GM18507 (cell line): ENCODE measurements around the gene C16orf95.
"Not testable (repeated sequence)": the region's sequence is repeated elsewhere in the genome, so short reads cannot be mapped to it uniquely, and the experiment has no call there.

Source experiments
- DNase-seq: peaks from one replicate; pipeline ENCODE4 v3.0.0; 2011; ENCODE audit warnings: low read depth; ENCODE audit not compliant: insufficient read length; ENCODE audit errors: extremely low spot score
- FAIRE-seq: peaks from 2 replicates; lab custom pipeline; 2011; peaks lifted over from hg19 to GRCh38; lab: Jason Lieb, UNC

C16orf95 gene

DNA sequence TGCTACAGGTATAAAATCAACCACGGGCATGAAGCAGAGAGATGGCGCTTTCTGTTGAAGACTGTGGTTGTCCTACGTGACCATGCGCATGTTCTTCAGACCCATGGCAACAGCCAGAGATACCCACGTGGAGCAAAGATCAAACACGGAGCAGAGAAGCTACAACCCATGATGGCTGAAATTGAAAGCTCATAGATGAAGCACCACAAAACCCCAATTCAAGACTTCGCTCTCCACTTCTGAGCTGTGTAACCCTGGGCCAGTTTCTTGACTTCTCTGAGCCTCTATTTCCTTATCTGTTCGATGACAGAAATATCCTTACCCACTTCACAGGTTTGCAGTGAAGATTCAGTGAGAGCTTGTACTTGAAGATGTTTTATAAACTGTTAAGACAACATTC lies 49.6 kb downstream of the C16orf95 start:
- FAIRE-seq (no peak), DNase-seq (no peak)

DNA sequence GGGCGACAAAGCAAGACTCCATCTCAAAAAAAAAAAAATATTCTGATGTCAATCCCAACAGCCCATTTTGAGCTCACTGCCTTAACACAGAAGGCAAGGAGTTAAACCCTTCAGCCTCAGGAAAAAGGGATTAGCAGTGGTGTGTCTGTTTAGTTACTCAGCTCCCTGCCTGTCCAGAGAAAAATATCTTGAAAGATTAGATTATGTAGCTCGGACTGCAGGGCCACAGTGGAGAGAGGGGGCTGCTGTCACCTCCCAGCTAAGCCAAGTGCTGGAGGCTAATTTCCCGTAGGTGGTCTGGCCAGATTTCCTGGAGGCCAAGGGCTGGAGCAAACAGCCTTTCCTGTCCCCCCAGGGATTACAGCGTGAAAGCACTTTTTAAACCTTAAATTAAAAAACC lies 50.3 kb downstream of the C16orf95 start:
- DNase-seq (no peak), FAIRE-seq (no peak)

GRCh38 chr16:87265261-87265660 lies 51.9 kb downstream of the C16orf95 start:
- DNase-seq (no peak), FAIRE-seq (no peak)

GRCh38 chr16:87264634-87265033 lies 52.6 kb downstream of the C16orf95 start:
- DNase-seq, result no peak
- FAIRE-seq, result no peak

- FAIRE-seq, result no peak
Measured at GRCh38 chr16:87263418-87264052, 53.7 kb downstream of the C16orf95 start.

GRCh38 chr16:87259431-87259830 lies 57.8 kb downstream of the C16orf95 start:
- DNase-seq, result no peak
- no peak for FAIRE-seq

More at GRCh38 chr16:87263418-87264052, 53.7 kb downstream of the C16orf95 start:
- no peak for DNase-seq

- FAIRE-seq, DNase-seq: not testable (repeated sequence)
Measured at GRCh38 chr16:87258653-87259052, 58.5 kb downstream of the C16orf95 start.

GRCh38 chr16:87255866-87256265 lies 61.3 kb downstream of the C16orf95 start:
- DNase-seq (no peak), FAIRE-seq (no peak)

DNA sequence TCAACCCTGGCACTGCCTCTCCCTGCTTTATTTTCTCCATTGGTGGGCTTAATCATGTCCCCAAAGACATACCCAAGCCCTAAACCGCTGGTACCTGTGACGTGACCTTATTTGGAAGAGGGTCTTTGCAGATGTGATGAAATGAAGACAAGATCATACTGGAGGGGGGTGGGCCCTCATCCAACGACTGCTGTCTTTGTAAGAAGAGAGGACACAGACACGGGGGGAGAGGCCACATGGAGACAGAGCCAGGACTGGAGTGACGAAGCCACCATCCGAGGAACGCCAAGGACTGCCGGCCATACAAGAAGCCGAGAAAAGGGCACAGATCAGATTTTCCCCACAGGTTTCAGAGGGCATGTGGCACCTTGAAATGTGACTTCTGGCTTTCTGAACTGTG lies 62.5 kb downstream of the C16orf95 start:
- DNase-seq, result no peak
- no peak for FAIRE-seq

DNA sequence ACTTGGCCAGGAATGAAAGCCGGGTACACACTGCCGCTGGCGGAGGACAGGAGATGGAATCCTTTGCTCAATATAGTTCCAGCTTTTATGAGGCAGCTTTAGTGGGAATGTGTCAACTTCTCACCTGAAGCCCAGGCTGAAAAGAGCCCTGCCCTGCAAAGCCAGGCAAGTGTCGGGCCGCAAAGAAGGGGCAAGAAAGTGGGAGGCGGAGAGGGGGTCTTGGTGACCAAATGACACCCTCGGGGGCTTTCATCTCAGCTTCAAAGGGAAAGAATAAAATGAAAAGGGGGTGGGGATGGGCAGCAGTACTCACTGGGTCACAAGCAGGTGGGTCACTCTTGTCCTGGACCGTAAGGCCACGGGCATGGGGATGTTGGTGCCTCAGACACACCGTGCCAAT lies 62.9 kb downstream of the C16orf95 start:
- DNase-seq (no peak), FAIRE-seq (no peak)

DNA sequence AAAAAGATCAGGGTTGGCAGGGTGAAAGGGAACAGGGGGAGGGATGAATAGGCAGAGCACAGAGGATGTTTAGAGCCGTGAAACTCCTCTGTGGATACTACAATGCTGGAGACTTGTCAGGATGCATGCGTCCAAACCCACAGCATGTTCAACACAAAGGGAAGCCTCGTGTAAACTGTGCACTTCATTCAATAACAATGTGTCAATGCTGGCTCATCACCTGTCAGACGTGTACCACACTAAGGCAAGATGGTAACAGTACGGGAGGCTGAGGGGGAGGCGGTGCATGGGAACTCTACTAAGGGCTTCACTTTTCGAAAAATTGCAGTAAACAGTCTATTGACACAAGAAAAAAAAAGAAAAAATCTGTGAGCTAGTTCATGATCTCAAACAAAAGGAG lies 63.7 kb downstream of the C16orf95 start:
- FAIRE-seq (no peak), DNase-seq (no peak)
